HG02763 (cell line): Measurements from ENCODE around the gene PPP6R3.
"Not testable (repeated sequence)": the region's sequence is repeated elsewhere in the genome, so short reads cannot be mapped to it uniquely, and the experiment has no call there.

ENCODE experiments used
- ATAC-seq: cut with Tn5 transposase; IDR thresholded peaks from one replicate; pipeline ENCODE4 v1.9.1; 2021; ENCODE audit warnings: mild to moderate bottlenecking, moderate library complexity; ENCODE audit not compliant: unreplicated experiment

The PPP6R3 gene

GRCh38 chr11:68523743-68524142, 63.2 kb downstream of the PPP6R3 start:
- no peak for ATAC-seq

GRCh38 chr11:68524213-68524612, 63.7 kb downstream of the PPP6R3 start:
- ATAC-seq = no peak

GRCh38 chr11:68524681-68525080, 64.1 kb downstream of the PPP6R3 start:
- no peak for ATAC-seq

GRCh38 chr11:68525336-68525735, 64.8 kb downstream of the PPP6R3 start:
- ATAC-seq = no peak

- ATAC-seq = no peak
Observed at GRCh38 chr11:68525930-68526329, 65.4 kb downstream of the PPP6R3 start.

GRCh38 chr11:68527585-68527984, 67.0 kb downstream of the PPP6R3 start:
- ATAC-seq = no peak

- no peak for ATAC-seq
Observed at GRCh38 chr11:68528630-68529029, 68.1 kb downstream of the PPP6R3 start.

- no peak for ATAC-seq
Observed at GRCh38 chr11:68531129-68531693, 70.7 kb downstream of the PPP6R3 start.

- ATAC-seq = no peak
Observed at GRCh38 chr11:68532727-68533369, 72.3 kb downstream of the PPP6R3 start.

GRCh38 chr11:68533945-68534344, 73.4 kb downstream of the PPP6R3 start:
- no peak for ATAC-seq

- ATAC-seq = no peak
Observed at GRCh38 chr11:68535098-68535497, 74.5 kb downstream of the PPP6R3 start.

GRCh38 chr11:68536706-68537105, 76.2 kb downstream of the PPP6R3 start:
- ATAC-seq = no peak

- ATAC-seq = no peak
Observed at GRCh38 chr11:68538025-68538424, 77.5 kb downstream of the PPP6R3 start.

GRCh38 chr11:68539395-68539794, 78.8 kb downstream of the PPP6R3 start:
- no peak for ATAC-seq

GRCh38 chr11:68540504-68540903, 80.0 kb downstream of the PPP6R3 start:
- not testable (repeated sequence) for ATAC-seq

- ATAC-seq = no peak
Observed at GRCh38 chr11:68541116-68541515, 80.6 kb downstream of the PPP6R3 start.

- ATAC-seq = no peak
Observed at GRCh38 chr11:68541991-68542390, 81.4 kb downstream of the PPP6R3 start.

- no peak for ATAC-seq
Observed at GRCh38 chr11:68542617-68543016, 82.1 kb downstream of the PPP6R3 start.

- no peak for ATAC-seq
Observed at GRCh38 chr11:68543594-68543993, 83.0 kb downstream of the PPP6R3 start.

- ATAC-seq = no peak
Observed at GRCh38 chr11:68545347-68545746, 84.8 kb downstream of the PPP6R3 start.

- no peak for ATAC-seq
Observed at GRCh38 chr11:68545796-68546195, 85.2 kb downstream of the PPP6R3 start.

GRCh38 chr11:68546555-68546954, 86.0 kb downstream of the PPP6R3 start:
- no peak for ATAC-seq
